Measurements from ENCODE around the gene IPO9.

DNA sequence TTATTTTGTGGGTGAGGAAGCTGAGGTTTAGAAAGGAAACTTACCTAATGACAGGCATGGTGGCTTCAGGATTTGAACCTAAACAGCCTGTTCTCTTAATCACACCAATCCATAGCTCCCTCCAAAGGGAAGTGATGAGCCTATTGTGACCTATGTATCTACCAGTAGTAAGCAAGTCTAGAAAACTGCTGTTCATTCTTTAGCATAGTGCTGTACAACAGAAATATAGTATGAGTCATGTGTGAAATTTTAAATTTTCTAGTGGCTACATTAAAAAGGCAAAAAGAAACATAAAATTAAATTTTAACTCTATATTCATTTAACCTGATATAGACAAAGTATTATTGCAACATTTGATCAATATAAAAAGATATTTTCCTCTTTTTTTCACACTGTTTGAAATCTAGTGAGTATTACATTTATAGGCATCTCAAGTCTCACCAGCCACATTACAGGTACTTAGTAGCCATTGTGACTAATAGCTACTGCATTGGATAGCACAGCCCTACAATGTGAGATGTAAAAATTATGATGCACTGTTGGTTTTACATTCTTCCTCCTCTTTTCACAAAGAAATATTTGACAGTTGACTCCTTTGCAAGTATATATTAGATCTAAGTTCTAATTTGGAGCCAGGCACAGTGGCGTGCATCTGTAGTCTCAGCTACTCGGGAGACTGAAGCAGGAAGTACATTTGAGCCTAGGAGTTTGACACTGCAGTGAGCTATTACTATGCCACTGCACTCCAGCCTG lies 16.6 kb downstream of the IPO9 start:
- TF ChIP-seq TCF4 (CRISPR knock-in tag; IDR thresholded peaks at IDR 0.05; ENCODE audit: borderline replicate concordance) (no peak), ISL1 (CRISPR knock-in tag; IDR thresholded peaks at IDR 0.05) (no peak), SNAI2 (CRISPR knock-in tag; IDR thresholded peaks at IDR 0.05) (no peak), ZFP3 (CRISPR knock-in tag; IDR thresholded peaks at IDR 0.05) (no peak), ESRRG (CRISPR knock-in tag; IDR thresholded peaks at IDR 0.05) (no peak), BACH2 (CRISPR knock-in tag; IDR thresholded peaks at IDR 0.05; ENCODE audit: borderline replicate concordance) (no peak), ARNTL (CRISPR knock-in tag; IDR thresholded peaks at IDR 0.05; ENCODE audit: borderline replicate concordance, low read depth) (no peak), ZC3H10 (CRISPR knock-in tag; IDR thresholded peaks at IDR 0.05) (no peak), RARB (CRISPR knock-in tag; IDR thresholded peaks at IDR 0.05) (no peak), ZNF565 (CRISPR knock-in tag; conservative IDR thresholded peaks at IDR 0.05; ENCODE audit: low read depth) (no peak)
- TF ChIP-seq, protein P1, sequence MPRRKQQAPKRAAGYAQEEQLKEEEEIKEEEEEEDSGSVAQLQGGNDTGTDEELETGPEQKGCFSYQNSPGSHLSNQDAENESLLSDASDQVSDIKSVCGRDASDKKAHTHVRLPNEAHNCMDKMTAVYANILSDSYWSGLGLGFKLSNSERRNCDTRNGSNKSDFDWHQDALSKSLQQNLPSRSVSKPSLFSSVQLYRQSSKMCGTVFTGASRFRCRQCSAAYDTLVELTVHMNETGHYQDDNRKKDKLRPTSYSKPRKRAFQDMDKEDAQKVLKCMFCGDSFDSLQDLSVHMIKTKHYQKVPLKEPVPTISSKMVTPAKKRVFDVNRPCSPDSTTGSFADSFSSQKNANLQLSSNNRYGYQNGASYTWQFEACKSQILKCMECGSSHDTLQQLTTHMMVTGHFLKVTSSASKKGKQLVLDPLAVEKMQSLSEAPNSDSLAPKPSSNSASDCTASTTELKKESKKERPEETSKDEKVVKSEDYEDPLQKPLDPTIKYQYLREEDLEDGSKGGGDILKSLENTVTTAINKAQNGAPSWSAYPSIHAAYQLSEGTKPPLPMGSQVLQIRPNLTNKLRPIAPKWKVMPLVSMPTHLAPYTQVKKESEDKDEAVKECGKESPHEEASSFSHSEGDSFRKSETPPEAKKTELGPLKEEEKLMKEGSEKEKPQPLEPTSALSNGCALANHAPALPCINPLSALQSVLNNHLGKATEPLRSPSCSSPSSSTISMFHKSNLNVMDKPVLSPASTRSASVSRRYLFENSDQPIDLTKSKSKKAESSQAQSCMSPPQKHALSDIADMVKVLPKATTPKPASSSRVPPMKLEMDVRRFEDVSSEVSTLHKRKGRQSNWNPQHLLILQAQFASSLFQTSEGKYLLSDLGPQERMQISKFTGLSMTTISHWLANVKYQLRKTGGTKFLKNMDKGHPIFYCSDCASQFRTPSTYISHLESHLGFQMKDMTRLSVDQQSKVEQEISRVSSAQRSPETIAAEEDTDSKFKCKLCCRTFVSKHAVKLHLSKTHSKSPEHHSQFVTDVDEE (CRISPR knock-in tag; IDR thresholded peaks at IDR 0.05) = no peak
- TF ChIP-seq, protein P2, sequence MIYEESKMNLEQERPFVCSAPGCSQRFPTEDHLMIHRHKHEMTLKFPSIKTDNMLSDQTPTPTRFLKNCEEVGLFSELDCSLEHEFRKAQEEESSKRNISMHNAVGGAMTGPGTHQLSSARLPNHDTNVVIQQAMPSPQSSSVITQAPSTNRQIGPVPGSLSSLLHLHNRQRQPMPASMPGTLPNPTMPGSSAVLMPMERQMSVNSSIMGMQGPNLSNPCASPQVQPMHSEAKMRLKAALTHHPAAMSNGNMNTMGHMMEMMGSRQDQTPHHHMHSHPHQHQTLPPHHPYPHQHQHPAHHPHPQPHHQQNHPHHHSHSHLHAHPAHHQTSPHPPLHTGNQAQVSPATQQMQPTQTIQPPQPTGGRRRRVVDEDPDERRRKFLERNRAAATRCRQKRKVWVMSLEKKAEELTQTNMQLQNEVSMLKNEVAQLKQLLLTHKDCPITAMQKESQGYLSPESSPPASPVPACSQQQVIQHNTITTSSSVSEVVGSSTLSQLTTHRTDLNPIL (CRISPR knock-in tag; IDR thresholded peaks at IDR 0.05; ENCODE audit: low read depth) = no peak
- TF ChIP-seq, protein P3, sequence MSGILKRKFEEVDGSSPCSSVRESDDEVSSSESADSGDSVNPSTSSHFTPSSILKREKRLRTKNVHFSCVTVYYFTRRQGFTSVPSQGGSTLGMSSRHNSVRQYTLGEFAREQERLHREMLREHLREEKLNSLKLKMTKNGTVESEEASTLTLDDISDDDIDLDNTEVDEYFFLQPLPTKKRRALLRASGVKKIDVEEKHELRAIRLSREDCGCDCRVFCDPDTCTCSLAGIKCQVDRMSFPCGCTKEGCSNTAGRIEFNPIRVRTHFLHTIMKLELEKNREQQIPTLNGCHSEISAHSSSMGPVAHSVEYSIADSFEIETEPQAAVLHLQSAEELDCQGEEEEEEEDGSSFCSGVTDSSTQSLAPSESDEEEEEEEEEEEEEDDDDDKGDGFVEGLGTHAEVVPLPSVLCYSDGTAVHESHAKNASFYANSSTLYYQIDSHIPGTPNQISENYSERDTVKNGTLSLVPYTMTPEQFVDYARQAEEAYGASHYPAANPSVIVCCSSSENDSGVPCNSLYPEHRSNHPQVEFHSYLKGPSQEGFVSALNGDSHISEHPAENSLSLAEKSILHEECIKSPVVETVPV (CRISPR knock-in tag; IDR thresholded peaks at IDR 0.05) = no peak
- TF ChIP-seq, protein P4, sequence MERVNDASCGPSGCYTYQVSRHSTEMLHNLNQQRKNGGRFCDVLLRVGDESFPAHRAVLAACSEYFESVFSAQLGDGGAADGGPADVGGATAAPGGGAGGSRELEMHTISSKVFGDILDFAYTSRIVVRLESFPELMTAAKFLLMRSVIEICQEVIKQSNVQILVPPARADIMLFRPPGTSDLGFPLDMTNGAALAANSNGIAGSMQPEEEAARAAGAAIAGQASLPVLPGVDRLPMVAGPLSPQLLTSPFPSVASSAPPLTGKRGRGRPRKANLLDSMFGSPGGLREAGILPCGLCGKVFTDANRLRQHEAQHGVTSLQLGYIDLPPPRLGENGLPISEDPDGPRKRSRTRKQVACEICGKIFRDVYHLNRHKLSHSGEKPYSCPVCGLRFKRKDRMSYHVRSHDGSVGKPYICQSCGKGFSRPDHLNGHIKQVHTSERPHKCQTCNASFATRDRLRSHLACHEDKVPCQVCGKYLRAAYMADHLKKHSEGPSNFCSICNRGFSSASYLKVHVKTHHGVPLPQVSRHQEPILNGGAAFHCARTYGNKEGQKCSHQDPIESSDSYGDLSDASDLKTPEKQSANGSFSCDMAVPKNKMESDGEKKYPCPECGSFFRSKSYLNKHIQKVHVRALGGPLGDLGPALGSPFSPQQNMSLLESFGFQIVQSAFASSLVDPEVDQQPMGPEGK (CRISPR knock-in tag; IDR thresholded peaks at IDR 0.05; ENCODE audit: borderline replicate concordance) = no peak
